OCI-M1 (cell line): ENCODE measurements around the gene MYL12A.

Source experiments
- DNase-seq: peaks from one replicate; lab custom pipeline; 2025; lab: John Stamatoyannopoulos, UW

MYL12A gene

GRCh38 chr18:3225588-3225987 lies 22.0 kb upstream of the MYL12A start:
- DNase-seq, result no peak

DNA sequence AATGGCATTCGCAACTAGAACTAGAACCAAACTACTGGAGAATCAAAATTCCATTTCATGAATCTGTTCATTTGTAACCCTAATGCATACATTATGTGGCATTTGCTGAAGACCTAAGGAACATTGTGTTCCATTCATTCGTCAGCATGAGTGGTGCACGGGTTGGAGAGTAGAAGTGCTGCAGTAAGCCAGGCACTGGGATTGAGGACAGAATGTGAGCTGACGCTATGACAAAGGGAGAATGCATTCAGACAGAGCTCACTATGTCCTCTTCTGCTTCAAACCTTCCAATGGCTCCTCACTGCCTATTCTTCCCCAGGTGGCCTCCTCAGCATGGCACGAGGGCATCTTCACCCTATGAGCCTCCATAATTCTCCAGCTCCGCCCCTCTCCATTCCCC lies 21.6 kb upstream of the MYL12A start:
- DNase-seq, result no peak

DNA sequence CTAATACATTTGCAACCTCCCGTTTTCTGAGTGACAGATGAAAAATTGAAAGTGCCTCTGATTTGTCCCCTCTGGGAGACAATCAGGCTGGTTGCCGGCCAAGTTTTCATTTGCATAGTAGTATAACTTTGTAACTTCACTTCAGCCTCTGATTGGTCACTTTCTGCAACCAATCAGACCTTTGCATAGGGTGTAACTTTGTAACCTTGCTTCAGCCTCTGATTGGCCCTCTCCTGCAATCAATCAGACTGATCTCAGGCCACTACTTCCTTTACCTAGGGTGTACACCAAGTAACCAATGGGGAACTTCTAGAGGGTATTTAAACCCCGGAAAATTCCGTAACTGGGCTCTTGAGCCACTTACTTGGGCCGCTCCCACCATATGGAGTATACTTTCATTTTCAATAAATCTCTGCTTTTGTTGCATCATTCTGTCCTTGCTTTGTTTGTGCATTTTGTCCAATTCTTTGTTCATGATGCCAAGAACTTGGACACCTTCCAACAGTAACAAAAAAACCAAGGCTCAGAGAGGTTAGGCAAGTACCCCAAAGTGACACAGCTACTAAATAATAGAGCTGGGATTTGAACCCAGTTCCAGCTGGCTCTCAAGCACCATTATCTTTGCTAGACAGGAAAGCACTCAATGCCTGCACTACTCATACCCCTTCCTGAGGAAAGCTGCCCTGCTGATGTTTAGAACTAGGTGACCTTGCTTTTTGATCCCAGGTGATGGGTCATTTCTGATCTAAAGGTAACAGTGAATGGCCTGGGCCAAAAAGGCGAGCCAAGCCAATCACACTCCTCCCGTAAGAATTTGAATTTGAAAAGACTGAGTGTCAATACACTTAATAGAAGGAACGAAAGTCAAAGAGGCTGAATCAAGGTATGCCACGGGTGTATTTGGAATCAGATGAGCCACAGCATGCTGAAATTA lies 16.9 kb upstream of the MYL12A start:
- peak; percentile 99 for DNase-seq

GRCh38 chr18:3233004-3233403 lies 14.6 kb upstream of the MYL12A start:
- DNase-seq, result no peak

DNA sequence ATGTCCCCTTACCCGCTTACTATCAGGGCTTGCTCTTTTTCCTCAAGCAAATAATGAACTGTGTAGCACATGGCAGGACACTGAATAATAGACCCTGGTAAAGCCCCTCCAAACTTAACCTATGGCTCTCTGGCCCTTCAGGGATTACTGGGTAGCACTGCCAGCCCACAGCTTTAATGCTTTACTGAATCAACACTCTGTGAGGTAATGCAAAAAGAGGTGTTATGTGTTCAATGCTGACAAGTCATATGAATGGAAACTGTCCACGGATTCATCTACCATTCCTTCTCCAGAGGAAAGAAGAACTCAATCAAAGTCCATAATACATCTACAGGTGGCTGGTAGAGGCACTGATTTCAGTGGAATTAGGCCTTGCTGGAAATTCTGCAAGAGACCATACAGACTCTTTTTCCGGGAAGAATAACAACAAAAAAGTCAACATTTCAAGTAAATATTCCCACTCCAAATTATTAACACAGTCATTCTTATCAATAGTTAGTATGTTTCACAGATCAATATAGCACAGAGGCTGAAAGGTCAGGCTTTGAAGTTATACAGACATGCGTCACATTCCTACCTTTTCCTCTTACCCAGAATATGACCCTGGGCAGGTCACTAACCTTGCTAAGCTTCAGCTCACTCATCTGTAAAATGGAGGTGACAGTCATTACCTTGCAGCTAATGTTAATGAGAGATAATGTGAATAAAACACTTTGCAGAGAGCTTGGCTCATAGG lies 14.0 kb upstream of the MYL12A start:
- no peak for DNase-seq

DNA sequence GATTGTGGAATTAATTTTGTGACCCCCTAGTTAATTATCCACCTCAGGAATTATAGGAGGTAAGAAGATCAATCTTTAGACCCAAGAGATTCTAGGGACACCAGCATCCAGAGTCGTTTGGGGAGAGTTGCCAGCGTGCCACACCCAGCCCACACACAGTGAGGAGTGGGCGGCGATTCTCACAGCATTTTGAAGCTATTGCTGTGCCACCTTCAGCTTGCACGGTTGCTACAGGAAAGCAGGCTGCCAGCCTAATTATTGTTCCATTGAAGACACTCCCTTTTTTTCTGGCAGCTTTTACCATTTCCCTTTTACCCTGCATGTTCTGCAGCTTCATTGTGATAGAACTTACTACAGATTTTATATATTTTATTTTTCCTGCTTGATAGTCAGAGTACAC lies 13.1 kb upstream of the MYL12A start:
- no peak for DNase-seq

- no peak for DNase-seq
Observed at GRCh38 chr18:3235846-3236245, 11.8 kb upstream of the MYL12A start.

DNA sequence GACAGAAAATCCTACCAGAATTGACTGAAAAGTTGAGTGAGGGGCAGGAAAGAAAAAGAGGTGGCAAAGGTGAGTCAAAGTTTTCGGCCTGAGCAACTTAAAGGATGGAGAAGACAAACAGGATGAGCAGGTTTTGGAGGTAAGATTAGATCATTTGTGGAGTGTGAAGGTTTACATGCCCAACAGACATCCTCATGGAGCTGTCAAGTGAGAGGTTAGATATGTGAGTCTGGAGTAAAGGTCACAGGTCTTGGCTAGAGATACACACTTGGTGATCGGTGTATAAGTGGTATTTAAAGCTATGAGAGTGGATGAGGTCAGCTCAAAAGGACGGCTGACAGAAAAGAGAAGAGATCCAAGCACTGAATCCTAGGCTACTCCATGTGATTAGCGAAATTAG lies 11.1 kb upstream of the MYL12A start:
- no peak for DNase-seq

DNA sequence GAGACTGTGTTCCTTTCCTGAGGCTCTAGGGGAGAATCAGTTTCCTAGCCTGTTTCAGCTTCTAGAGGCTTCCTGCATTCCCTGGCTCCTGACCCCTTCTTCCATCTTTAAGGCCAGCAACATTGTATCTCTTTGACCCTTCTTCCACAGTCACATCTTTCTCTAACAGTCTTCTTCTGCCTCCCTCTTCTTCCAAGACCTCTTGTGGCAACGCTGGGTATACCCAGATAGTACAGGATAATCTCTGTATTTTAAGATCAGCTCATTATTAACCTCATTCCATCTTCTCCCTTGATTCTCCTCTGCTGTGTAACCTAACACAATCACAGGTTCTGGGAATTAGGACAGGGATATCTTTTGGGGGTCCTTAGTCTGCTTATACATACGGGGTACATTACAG lies 8.9 kb upstream of the MYL12A start:
- DNase-seq, result peak; percentile 46

- DNase-seq, result peak; percentile 50
Observed at GRCh38 chr18:3245185-3245564, 2.4 kb upstream of the MYL12A start.

GRCh38 chr18:3245853-3246634 lies 1.6 kb upstream of the MYL12A start:
- DNase-seq, result peak; percentile 98

DNA sequence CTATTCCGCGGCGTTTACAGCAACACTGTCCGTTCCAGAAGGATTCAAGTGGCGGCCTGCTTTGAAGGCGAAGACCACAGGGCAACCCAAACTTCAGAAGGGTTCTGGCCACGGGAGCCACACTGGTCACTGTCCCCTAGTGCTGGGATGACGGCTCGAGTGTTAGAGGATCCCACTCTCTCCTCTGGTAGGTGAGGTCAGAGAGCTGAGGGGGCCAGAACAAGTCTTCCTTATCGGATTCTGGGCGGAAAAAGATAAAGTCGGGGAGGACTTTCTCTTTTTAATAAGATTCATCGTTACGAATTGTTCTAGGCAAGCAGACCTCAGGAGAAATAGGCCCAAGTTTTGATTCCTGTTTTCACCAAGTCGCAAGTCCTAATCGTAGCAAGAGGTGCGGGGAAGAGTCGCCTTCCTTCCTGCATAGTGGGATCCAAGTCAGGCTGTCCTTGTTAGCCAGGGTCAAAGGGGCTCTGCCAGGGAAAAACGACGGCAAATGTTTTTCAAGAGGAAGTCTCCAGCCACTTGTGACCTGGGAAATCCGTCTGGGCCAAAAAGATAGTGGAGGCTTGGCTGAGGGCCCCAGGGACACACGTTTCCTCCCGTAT lies 864 bp upstream of the MYL12A start:
- peak; percentile 97 for DNase-seq

DNA sequence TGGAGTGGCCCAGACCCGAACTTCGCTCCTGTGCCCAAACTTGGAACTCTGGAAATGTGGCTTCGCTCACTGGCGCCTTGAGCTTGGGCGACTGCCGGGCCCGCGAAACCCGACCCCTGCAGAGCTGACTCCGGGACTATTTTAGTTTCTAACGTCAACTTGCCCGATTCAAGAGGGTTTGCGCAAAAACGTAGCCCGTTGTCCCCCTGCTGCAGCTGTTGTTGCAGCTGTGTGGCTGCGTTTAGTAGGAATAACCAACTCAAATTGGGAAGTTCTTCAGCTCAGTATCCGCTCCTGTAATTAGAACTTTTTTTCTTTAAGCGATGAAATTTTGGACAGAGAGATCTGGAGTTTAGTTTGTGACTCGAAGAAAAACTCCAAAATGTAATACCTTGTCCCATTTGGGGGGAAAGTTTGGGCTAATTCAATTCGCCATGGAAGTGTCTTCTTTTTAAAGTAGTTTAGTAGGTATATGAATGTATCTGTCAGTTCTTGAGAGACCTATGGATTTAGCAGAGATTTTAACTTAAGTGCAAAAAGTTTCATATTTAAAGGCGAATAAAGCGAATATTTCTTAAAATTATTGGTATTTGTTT lies 559 bp downstream of the MYL12A start:
- peak; percentile 69 for DNase-seq

- DNase-seq, result peak; percentile 84
Observed at GRCh38 chr18:3248658-3249359, 1.2 kb downstream of the MYL12A start.

DNA sequence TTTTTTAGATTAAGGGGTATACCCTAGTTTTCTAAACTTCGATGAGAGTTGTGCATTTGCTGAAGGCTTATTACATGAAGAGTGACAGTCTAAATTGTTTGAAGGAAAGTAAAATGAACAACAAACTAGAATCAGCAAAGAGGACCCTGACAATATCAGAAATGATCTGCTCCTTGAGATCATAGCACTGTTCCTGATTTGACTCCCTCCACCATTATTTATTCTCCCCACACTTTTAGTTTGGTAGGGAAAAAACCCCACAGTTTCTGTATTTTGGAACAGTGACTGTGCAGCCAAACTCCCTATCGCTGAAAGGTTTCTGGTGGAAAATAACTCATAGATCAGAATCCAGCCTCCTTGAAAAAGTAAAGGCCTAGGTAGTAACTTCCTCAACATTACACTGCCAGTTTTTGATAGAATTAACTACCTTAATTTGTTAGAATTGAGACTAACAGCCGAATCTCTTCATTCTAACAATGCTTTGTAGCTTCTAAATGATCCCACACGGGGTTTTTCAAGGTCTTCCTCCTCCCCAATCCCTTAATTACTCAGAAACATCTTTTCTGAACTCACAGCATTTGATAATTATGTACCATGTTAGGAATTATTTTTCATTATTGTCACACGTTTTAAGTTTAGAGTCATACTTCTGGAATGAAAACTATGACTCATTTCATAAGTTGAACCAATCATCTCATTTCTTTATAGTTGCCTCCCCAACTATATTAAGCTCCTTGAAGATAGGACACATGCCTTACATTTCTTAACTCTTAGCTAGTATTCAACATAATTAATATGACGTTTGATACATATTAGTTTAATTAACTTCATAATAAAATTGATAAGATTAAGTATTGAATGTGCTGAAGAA lies 2.9 kb downstream of the MYL12A start:
- DNase-seq, result peak; percentile 33

GRCh38 chr18:3251249-3251962 lies 3.8 kb downstream of the MYL12A start:
- DNase-seq, result no peak

- DNase-seq, result no peak
Observed at GRCh38 chr18:3251963-3252277, 4.3 kb downstream of the MYL12A start.

DNA sequence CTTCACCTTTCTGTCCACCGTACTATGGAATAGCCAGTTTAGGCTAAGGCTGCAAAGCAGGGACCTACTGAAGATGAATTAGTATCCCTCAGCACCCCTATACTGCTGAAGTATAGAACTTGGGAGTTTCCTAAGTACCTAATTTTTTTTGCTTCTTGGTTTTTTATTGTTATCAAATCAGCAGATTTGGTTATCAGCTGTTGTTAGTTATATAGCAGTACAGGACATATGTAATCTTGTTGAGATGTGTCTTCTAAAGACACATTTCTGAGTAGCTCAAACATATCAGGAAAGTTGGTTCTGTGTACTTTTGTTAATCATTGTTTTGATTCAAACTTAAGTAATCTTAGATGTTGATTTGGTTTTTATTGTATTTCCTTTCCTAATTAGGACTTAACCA lies 5.2 kb downstream of the MYL12A start:
- no peak for DNase-seq

- DNase-seq, result no peak
Observed at GRCh38 chr18:3254725-3255124, 7.1 kb downstream of the MYL12A start.
